ENCODE measurements around the gene VSIG10L2. TPM values are rescaled to one million over a fixed set of nuclear protein-coding genes. Genes with fewer than 3 reads are reported as not detected.

VSIG10L2 gene
- total RNA-seq, 1 experiment from 2014 or later = not detected

DNA sequence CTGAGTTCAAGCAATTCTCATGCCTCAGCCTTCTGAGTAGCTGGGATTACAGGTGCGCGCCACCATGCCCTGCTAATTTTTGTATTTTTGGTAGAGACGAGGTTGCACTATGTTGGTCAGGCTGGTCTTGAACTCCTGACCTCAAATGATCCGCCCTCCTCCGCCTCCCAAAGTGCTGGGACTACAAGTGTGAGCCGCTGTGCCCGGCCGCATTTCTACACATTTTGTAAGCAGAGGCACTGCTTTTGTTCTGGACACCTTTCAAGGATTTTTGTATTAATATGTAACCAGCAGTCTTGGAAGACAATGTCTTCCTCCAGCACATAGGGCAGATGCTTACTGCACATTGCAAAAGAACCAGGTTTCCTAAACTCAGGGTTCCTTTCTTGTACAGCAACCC lies 11.4 kb upstream of the VSIG10L2 start:
- no peak for TF ChIP-seq EZH2 (IDR thresholded peaks at IDR 0.05; ENCODE audit: low read depth)
- TF ChIP-seq, protein P1, sequence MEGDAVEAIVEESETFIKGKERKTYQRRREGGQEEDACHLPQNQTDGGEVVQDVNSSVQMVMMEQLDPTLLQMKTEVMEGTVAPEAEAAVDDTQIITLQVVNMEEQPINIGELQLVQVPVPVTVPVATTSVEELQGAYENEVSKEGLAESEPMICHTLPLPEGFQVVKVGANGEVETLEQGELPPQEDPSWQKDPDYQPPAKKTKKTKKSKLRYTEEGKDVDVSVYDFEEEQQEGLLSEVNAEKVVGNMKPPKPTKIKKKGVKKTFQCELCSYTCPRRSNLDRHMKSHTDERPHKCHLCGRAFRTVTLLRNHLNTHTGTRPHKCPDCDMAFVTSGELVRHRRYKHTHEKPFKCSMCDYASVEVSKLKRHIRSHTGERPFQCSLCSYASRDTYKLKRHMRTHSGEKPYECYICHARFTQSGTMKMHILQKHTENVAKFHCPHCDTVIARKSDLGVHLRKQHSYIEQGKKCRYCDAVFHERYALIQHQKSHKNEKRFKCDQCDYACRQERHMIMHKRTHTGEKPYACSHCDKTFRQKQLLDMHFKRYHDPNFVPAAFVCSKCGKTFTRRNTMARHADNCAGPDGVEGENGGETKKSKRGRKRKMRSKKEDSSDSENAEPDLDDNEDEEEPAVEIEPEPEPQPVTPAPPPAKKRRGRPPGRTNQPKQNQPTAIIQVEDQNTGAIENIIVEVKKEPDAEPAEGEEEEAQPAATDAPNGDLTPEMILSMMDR (conservative IDR thresholded peaks at IDR 0.05) = no peak
- Histone ChIP-seq H3K36me3 (ENCODE audit: low read depth) (no peaks in the 10 kb centered on the region), H4K20me1 (ENCODE audit: insufficient read depth) (no peaks in the 10 kb centered on the region), H3K4me3 (no peak overlapping the region), H3K27me3 (ENCODE audit: insufficient read depth, low read depth) (peaks cover 9% of the 10 kb centered on the region; the same call in 1 of the 2 replicates), H3K4me2 (no peak overlapping the region), H3K27ac (no peak overlapping the region), H3K9me3 (ENCODE audit: insufficient read depth, low read depth) (no peaks in the 10 kb centered on the region), H3K79me2 (ENCODE audit: low read depth) (no peaks in the 10 kb centered on the region), H3F3A (ENCODE audit: insufficient read depth, low read depth) (no peaks in the 10 kb centered on the region), H3K9me2 (ENCODE audit: insufficient read depth) (no peaks in the 10 kb centered on the region), H2AFZ (no peak overlapping the region), H3K4me1 (replicated peaks; ENCODE audit: insufficient read depth) (no peaks in the 10 kb centered on the region)
- CTCF ChIA-PET = no interaction called here
- no TSS peak for BruUV-seq (replicated peaks)
- POLR2A ChIA-PET (ENCODE audit: unreplicated experiment) = no interaction called here
- no peak for DNase-seq
- intact Hi-C loops (cut with micrococcal nuclease; ENCODE audit: unreplicated experiment) = no loop called here

DNA sequence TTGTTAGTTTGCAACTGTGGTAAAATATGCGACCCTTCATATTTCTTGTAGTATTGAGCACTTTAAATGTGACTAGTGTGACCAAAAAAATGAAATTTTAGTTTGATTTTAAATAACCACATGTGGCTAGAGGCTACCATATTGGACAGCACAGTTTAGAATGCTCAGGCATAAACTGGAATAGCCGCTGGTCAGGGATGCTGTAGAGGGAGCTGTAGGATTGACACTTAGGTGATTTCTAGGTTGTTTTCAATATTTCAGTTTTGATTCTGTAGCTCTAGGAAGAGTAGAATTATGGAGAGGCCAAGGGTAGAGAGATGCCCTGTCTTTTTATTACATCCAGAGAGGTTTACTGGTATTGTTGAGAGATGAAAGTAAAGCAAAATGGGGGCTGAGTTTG lies 10.8 kb upstream of the VSIG10L2 start:
- no peaks in the 10 kb centered on the region for H4K20me1 ChIP-seq (ENCODE audit: insufficient read depth)
- no peaks in the 10 kb centered on the region for H3K9me2 ChIP-seq (ENCODE audit: insufficient read depth)
- BruUV-seq (replicated peaks) = no TSS peak
- DNase-seq = no peak
- no peaks in the 10 kb centered on the region for H3K4me1 ChIP-seq (replicated peaks; ENCODE audit: insufficient read depth)
- no peaks in the 10 kb centered on the region for H3F3A ChIP-seq (ENCODE audit: insufficient read depth, low read depth)
- H3K79me2 ChIP-seq (ENCODE audit: low read depth) = no peaks in the 10 kb centered on the region
- no peak overlapping the region for H2AFZ ChIP-seq
- CTCF ChIA-PET = no interaction called here
- POLR2A ChIA-PET (ENCODE audit: unreplicated experiment) = no interaction called here
- H3K27me3 ChIP-seq (ENCODE audit: insufficient read depth, low read depth) = peaks cover 9% of the 10 kb centered on the region; the same call in 1 of the 2 replicates
- H3K4me2 ChIP-seq = no peak overlapping the region
- no peak overlapping the region for H3K4me3 ChIP-seq
- intact Hi-C loops (cut with micrococcal nuclease; ENCODE audit: unreplicated experiment) = no loop called here
- H3K36me3 ChIP-seq (ENCODE audit: low read depth) = no peaks in the 10 kb centered on the region
- no peak overlapping the region for H3K27ac ChIP-seq
- no peaks in the 10 kb centered on the region for H3K9me3 ChIP-seq (ENCODE audit: insufficient read depth, low read depth)
- TF ChIP-seq, protein P1 (conservative IDR thresholded peaks at IDR 0.05) = no peak
- TF ChIP-seq EZH2 (IDR thresholded peaks at IDR 0.05; ENCODE audit: low read depth) = no peak

DNA sequence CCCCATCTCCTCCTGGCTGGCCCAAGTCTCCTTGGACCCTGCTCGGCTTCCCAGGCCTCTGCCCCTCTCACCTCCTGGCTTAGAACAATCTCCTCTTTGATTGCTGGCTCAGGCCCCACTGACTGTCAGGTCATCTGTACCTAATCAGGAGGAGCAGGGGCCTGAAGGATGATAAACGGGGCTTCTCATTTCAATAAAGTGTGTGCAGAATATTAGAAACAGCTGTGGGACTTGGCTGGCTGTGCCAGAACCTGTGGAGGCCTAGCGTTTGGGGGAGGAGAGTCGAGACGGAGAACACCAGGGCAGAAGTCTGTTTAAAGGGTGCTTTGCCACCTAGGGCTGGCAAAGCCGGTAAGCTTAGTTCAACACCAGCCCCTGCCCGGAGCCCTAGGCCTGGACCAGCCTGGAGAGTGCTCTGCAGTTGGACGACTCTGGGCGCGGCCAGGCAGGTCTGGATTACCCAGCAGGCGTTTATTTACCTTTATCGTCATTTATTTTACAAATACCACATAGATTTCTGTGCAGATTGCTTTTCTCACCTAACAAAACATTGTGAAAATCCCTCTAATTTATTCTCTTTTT lies 10.1 kb upstream of the VSIG10L2 start:
- Histone ChIP-seq H3K4me3 (no peak overlapping the region), H3K36me3 (ENCODE audit: low read depth) (no peaks in the 10 kb centered on the region), H2AFZ (no peak overlapping the region), H3K79me2 (ENCODE audit: low read depth) (no peaks in the 10 kb centered on the region), H3K27me3 (ENCODE audit: insufficient read depth, low read depth) (peaks cover 9% of the 10 kb centered on the region; the same call in 1 of the 2 replicates), H3K4me2 (no peak overlapping the region), H4K20me1 (ENCODE audit: insufficient read depth) (no peaks in the 10 kb centered on the region), H3F3A (ENCODE audit: insufficient read depth, low read depth) (no peaks in the 10 kb centered on the region), H3K9me3 (ENCODE audit: insufficient read depth, low read depth) (no peaks in the 10 kb centered on the region), H3K4me1 (replicated peaks; ENCODE audit: insufficient read depth) (no peaks in the 10 kb centered on the region), H3K27ac (no peak overlapping the region), H3K9me2 (ENCODE audit: insufficient read depth) (no peaks in the 10 kb centered on the region)
- TF ChIP-seq, protein P1 (conservative IDR thresholded peaks at IDR 0.05) = no peak
- TF ChIP-seq EZH2 (IDR thresholded peaks at IDR 0.05; ENCODE audit: low read depth) = no peak
- no peak for DNase-seq
- CTCF ChIA-PET = no interaction called here
- intact Hi-C loops (cut with micrococcal nuclease; ENCODE audit: unreplicated experiment) = no loop called here
- POLR2A ChIA-PET (ENCODE audit: unreplicated experiment) = no interaction called here
- no TSS peak for BruUV-seq (replicated peaks)
